Measurements from ENCODE around the gene SNTB2. TPM values are rescaled to one million over a fixed set of nuclear protein-coding genes. Genes with fewer than 3 reads are reported as not detected.
"Not testable (repeated sequence)": the region's sequence is repeated elsewhere in the genome, so short reads cannot be mapped to it uniquely, and the experiment has no call there.

SNTB2 gene
- total RNA-seq (10 to 100 TPM; 12.6 to 19.4 (median 14.7) TPM), polyA plus RNA-seq (1 to 10 TPM; 2.7 to 8.4 (median 6.5) TPM)
- long read RNA-seq, donor 1, full-length matches to known transcripts = 20 of 20 reads
- long read RNA-seq, donor 1, partial matches to known transcripts = 0 of 20 reads
- long read RNA-seq, donor 1, other reads (novel, unspliced or antisense) = 0 of 20 reads
- long read RNA-seq, donor 2, full-length matches to known transcripts = 20 of 25 reads
- long read RNA-seq, donor 2, partial matches to known transcripts = 0 of 25 reads
- long read RNA-seq, donor 2, other reads (novel, unspliced or antisense) = 5 of 25 reads

DNA sequence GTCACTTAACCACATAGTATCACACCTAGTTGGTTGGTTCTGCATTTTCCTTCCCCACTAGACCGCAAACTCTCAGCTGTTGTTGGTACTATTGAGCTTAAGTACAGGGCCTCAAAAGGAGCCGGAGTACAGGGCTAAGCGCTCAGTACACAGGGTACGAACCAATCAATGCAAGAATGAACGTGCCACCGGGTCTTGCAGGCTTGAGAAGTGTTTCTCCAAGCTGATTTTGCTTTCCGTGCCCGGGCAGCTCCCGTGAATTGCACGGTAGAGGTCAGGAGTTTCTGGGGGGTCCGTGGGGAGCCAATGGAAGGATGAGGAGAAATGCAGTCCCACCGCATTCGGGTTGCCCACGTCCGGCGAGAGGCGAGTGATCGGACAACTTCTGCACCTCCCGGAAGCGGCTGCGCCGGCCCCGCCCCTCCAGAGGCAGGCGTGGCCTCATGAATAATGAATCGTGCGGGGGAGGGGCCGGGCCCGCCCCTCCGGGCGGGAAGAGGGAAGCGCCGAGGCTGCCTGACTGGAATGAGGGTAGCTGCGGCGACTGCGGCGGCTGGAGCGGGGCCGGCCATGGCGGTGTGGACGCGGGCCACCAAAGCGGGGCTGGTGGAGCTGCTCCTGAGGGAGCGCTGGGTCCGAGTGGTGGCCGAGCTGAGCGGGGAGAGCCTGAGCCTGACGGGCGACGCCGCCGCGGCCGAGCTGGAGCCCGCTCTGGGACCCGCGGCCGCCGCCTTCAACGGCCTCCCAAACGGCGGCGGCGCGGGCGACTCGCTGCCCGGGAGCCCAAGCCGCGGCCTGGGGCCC lies at the start of gene SNTB2:
TSS of gene SNTB2 (plus strand) at position 523 of the 804 bp plus-strand sequence. CDS start at position 526, 3 bp downstream.
- Histone ChIP-seq H3K4me3 (peak within 1 kb of the TSS; percentile 82), H3K27ac (peak within 1 kb of the TSS; percentile 80), H3K36me3 (ENCODE audit: insufficient read depth in 1 of 2, low read depth in 1 of 2) (no peaks in the 10 kb centered on the region), H3K9me3 (no peaks in the 10 kb centered on the region), H3K27me3 (ENCODE audit: insufficient read depth in 3 of 3, low read length in 2 of 3) (no peaks in the 10 kb centered on the region), H3K4me1 (peaks cover 26% of the 10 kb centered on the region)
- peak; percentile 93 to 96 for DNase-seq
- TF ChIP-seq, protein P1, sequence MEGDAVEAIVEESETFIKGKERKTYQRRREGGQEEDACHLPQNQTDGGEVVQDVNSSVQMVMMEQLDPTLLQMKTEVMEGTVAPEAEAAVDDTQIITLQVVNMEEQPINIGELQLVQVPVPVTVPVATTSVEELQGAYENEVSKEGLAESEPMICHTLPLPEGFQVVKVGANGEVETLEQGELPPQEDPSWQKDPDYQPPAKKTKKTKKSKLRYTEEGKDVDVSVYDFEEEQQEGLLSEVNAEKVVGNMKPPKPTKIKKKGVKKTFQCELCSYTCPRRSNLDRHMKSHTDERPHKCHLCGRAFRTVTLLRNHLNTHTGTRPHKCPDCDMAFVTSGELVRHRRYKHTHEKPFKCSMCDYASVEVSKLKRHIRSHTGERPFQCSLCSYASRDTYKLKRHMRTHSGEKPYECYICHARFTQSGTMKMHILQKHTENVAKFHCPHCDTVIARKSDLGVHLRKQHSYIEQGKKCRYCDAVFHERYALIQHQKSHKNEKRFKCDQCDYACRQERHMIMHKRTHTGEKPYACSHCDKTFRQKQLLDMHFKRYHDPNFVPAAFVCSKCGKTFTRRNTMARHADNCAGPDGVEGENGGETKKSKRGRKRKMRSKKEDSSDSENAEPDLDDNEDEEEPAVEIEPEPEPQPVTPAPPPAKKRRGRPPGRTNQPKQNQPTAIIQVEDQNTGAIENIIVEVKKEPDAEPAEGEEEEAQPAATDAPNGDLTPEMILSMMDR (IDR thresholded peaks at IDR 0.05) = no peak
- 0 to 1% (median 1%) methylated on average over 39 to 69 of the region's 69 CpGs for WGBS, 3 donors
- peak; percentile 96 to 97 (median 96) for ATAC-seq
- intact Hi-C loops (cut with DNase I) = loop anchor here (5.0 to 10.0 kb wide), 2 partner anchors 88 to 100 kb away; no protein-coding TSS in a partner anchor

DNA sequence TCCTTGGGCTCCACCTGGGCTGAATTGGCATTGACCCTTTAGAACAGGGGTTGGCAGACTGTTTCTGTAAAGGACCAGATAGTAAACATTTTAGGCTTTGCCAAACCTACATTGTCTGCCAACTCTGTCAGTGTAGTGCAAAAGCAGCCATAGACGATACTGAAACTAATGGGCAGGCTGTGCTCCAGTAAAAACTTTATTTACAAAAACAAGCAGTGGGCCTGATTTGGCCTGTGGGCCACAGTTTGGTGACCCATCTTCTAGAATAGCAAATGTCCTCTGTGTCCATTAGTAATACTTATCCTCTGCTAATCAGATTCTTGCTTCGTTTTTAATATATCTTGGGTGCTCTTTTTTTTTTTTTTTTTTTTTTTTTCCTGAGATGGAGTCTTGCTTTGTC lies 48.4 kb upstream of the SNTB2 start:
- WGBS, 3 donors = 69 to 74% (median 73%) methylated on average over 2 of the region's 2 CpGs
- no peaks in the 10 kb centered on the region for H3K9me3 ChIP-seq
- no peak overlapping the region for H3K27ac ChIP-seq
- no peak overlapping the region for H3K4me3 ChIP-seq
- intact Hi-C loops (cut with DNase I) = no loop called here
- DNase-seq = no peak
- no peaks in the 10 kb centered on the region for H3K27me3 ChIP-seq (ENCODE audit: insufficient read depth in 3 of 3, low read length in 2 of 3)
- peaks cover 14 to 82% of the 10 kb centered on the region in 2 donors for H3K36me3 ChIP-seq (ENCODE audit: insufficient read depth in 1 of 2, low read depth in 1 of 2)
- H3K4me1 ChIP-seq = peaks cover 6% of the 10 kb centered on the region
- TF ChIP-seq, protein P1 (IDR thresholded peaks at IDR 0.05) = no peak
- ATAC-seq = no peak

DNA sequence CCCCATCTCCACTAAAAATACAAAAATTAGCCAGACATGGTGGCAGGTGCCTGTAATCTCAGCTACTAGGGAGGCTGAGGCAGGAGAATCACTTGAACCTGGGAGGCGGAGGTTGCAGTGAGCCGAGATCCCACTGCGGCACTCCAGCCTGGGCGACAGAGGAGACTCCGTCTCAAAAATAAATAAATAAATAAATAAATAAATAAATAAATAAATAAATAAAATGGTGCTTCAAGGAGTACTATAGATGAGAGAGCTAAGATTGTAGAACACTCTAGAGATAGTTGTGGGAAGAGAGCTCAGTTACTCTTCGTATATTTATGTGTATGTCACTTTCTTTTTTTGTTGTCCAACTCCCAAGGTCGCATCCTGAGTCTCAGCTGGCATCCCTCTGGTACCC lies 47.5 kb upstream of the SNTB2 start:
- peaks cover 17 to 82% of the 10 kb centered on the region in 2 donors for H3K36me3 ChIP-seq (ENCODE audit: insufficient read depth in 1 of 2, low read depth in 1 of 2)
- H3K4me3 ChIP-seq; DNase-seq; intact Hi-C loops (cut with DNase I); H3K27ac ChIP-seq; H3K9me3 ChIP-seq; H3K27me3 ChIP-seq (ENCODE audit: insufficient read depth in 3 of 3, low read length in 2 of 3); ATAC-seq; H3K4me1 ChIP-seq: not testable (repeated sequence)
- WGBS, 3 donors = 94 to 98% (median 94%) methylated on average over 7 of the region's 7 CpGs

DNA sequence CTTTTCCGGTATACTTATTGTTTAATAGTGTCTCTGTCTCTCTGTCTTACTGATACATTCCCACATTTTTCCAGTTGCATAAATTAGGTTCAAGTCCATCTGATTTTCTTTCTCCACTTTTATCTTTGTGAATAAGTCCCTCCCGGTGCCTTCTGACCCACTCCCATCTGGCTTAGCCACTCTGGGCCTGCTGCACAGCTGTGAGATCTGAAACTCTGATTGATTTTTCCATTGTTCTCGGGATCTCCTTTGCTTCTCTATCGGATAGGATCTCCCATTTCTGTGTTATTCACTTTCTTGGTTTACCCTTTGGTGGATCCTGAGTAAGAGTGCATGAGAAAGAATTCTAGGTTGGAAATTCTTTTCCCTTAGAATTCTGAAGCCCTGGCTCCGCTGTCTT lies 46.0 kb upstream of the SNTB2 start:
- Histone ChIP-seq H3K4me1 (no peaks in the 10 kb centered on the region), H3K27ac (no peak overlapping the region), H3K9me3 (no peaks in the 10 kb centered on the region), H3K4me3 (no peak overlapping the region), H3K27me3 (ENCODE audit: insufficient read depth in 3 of 3, low read length in 2 of 3) (no peaks in the 10 kb centered on the region), H3K36me3 (ENCODE audit: insufficient read depth in 1 of 2, low read depth in 1 of 2) (peaks cover 18 to 94% of the 10 kb centered on the region in 2 donors)
- ATAC-seq (no peak), DNase-seq (no peak)
- intact Hi-C loops (cut with DNase I) = no loop called here
- 87 to 91% (median 90%) methylated on average over 5 of the region's 5 CpGs for WGBS, 3 donors
- TF ChIP-seq, protein P1 (IDR thresholded peaks at IDR 0.05) = no peak

DNA sequence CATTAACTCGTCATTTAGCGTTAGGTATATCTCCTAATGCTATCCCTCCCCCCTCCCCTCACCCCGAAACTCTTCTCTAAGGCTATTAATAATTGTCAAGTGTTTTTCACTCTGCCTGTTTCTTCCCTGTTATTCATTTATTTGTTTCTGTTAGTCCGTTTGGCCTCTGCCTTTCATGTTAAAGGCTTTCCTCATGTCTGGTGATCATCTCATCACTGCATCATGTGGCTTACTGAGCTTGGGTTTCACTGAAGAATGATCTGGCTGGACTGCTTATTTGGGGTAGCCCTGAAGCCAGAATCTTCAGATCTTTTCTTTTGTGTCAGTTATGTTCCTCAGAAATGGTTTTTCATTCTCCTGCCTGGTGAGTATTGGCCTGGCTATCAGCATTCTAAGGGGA lies 45.0 kb upstream of the SNTB2 start:
- 86 to 92% (median 89%) methylated on average over 4 of the region's 4 CpGs for WGBS, 3 donors
- H3K27me3 ChIP-seq (ENCODE audit: insufficient read depth in 3 of 3, low read length in 2 of 3) = no peaks in the 10 kb centered on the region
- TF ChIP-seq, protein P1 (IDR thresholded peaks at IDR 0.05) = no peak
- H3K4me3 ChIP-seq = no peak overlapping the region
- intact Hi-C loops (cut with DNase I) = no loop called here
- H3K36me3 ChIP-seq (ENCODE audit: insufficient read depth in 1 of 2, low read depth in 1 of 2) = peaks cover 18 to 93% of the 10 kb centered on the region in 2 donors
- H3K9me3 ChIP-seq = no peaks in the 10 kb centered on the region
- no peak for ATAC-seq
- no peaks in the 10 kb centered on the region for H3K4me1 ChIP-seq
- DNase-seq = no peak
- H3K27ac ChIP-seq = no peak overlapping the region

All from psoas muscle (tissue), 8 donors.